Neural cell (in vitro differentiated cells): ENCODE measurements around the gene PPM1H.

ENCODE experiments used
- CTCF ChIP-seq: fragments of 450-650 bp; IDR thresholded peaks from 2 replicates; pipeline ENCODE4 v1.5.1; 2014; ENCODE audit warnings: antibody characterized with exemption, mild to moderate bottlenecking, moderate library complexity; ENCODE audit not compliant: poor library complexity, severe bottlenecking
- REST ChIP-seq: IDR thresholded peaks from 2 replicates; pipeline ENCODE4 v1.6.1; 2012; ENCODE audit warnings: borderline replicate concordance
- TAF1 ChIP-seq: IDR thresholded peaks from 2 replicates; pipeline ENCODE4 v1.6.1; 2012; ENCODE audit warnings: low read depth

GRCh38 chr12:62695696-62696095, 239.3 kb downstream of the PPM1H start:
- TF ChIP-seq CTCF (no peak), REST (no peak), TAF1 (no peak)
